ENCODE data around the gene TCF15.

Gene TCF15

GRCh38 chr20:568673-569415 lies 41.3 kb downstream of the TCF15 start:
- no peak for TF ChIP-seq CTCF (IDR thresholded peaks at IDR 0.05; ENCODE audit: insufficient read depth, missing control alignments)
- no peak for DNase-seq (ENCODE audit: insufficient read length, low spot score)
- no peak for FAIRE-seq

GRCh38 chr20:568097-568652 lies 41.9 kb downstream of the TCF15 start:
- no peak for FAIRE-seq
- TF ChIP-seq CTCF (IDR thresholded peaks at IDR 0.05; ENCODE audit: insufficient read depth, missing control alignments), result no peak

GRCh38 chr20:564192-564591 lies 45.9 kb downstream of the TCF15 start:
- DNase-seq (ENCODE audit: insufficient read length, low spot score) (no peak), FAIRE-seq (no peak)
- no peak for TF ChIP-seq CTCF (IDR thresholded peaks at IDR 0.05; ENCODE audit: insufficient read depth, missing control alignments)

More at GRCh38 chr20:568097-568652, 41.9 kb downstream of the TCF15 start:
- no peak for DNase-seq (ENCODE audit: insufficient read length, low spot score)

- DNase-seq (ENCODE audit: insufficient read length, low spot score) (no peak), FAIRE-seq (no peak)
- TF ChIP-seq CTCF (IDR thresholded peaks at IDR 0.05; ENCODE audit: insufficient read depth, missing control alignments), result no peak
Measured at GRCh38 chr20:563187-563586, 46.9 kb downstream of the TCF15 start.

GRCh38 chr20:562232-562897 lies 47.7 kb downstream of the TCF15 start:
- FAIRE-seq (no peak), DNase-seq (ENCODE audit: insufficient read length, low spot score) (no peak)
- TF ChIP-seq CTCF (IDR thresholded peaks at IDR 0.05; ENCODE audit: insufficient read depth, missing control alignments), result no peak

- no peak for FAIRE-seq
- TF ChIP-seq CTCF (IDR thresholded peaks at IDR 0.05; ENCODE audit: insufficient read depth, missing control alignments), result peak; percentile 98
- DNase-seq (ENCODE audit: insufficient read length, low spot score), result peak; percentile 45
Measured at GRCh38 chr20:561437-562231, 48.5 kb downstream of the TCF15 start.
